ENCODE measurements around the gene SIN3A. TPM values are rescaled to one million over a fixed set of nuclear protein-coding genes. Genes with fewer than 3 reads are reported as not detected.

SIN3A gene
- total and polyA plus RNA-seq, 2 of the 8 experiments (the other 6 are each of a cell fraction or from before 2014, with no cell fraction given) = 69.5 to 109 TPM

GRCh38 chr15:75347222-75348033 lies 104.1 kb downstream of the SIN3A start:
- H3K4me2 ChIP-seq (ENCODE audit: insufficient read depth in 1 of 2, low read depth in 2 of 2, low read length in 2 of 2) = peak overlapping the region; percentile 84 to 85
- H3K4me1 ChIP-seq (replicated peaks in 1 of 4; ENCODE audit: control insufficient read depth in 3 of 4, insufficient read depth in 4 of 4, low read length in 3 of 4) = peaks cover 0 to 9% (median 5%) of the 10 kb centered on the region in 4 experiments; a peak in 4 of 7 replicates
- peak overlapping the region; percentile 63 to 87 (median 76) for H3K4me3 ChIP-seq (ENCODE audit: extremely low read depth in 1 of 4, insufficient read depth in 2 of 4, low read depth in 3 of 4, low read length in 4 of 4)
- H3K27ac ChIP-seq (ENCODE audit: low read depth, low read length) = no peak overlapping the region
- peaks cover 0 to 7% of the 10 kb centered on the region in 2 experiments for H4K20me1 ChIP-seq (replicated peaks in 1 of 2; ENCODE audit: control insufficient read depth in 1 of 2, insufficient read depth in 2 of 2, low read length in 2 of 2)
- H2BK12ac ChIP-seq (ENCODE audit: low read depth, low read length) = peak overlapping the region; percentile 39; the same call in 1 of the 2 replicates
- H2BK120ac ChIP-seq (replicated peaks; ENCODE audit: low read depth, low read length) = no peak overlapping the region
- peak overlapping the region; percentile 87 for H3K18ac ChIP-seq (ENCODE audit: extremely low read depth, low read length)
- H3K9me3 ChIP-seq (ENCODE audit: insufficient read depth in 2 of 2, low read depth in 1 of 2, low read length in 1 of 2) = no peaks in the 10 kb centered on the region
- no peaks in the 10 kb centered on the region for H3K36me3 ChIP-seq (ENCODE audit: control insufficient read depth in 2 of 4, insufficient read depth in 4 of 4, low read length in 3 of 4)
- H3K56ac ChIP-seq (replicated peaks; ENCODE audit: insufficient read length, low read depth, low read length) = peak overlapping the region; percentile 46
- DNase-seq (ENCODE audit: low read depth in 1 of 2, low spot score in 2 of 2) (peak in 1 of 2 experiments; percentile 87), FAIRE-seq (no peak)
- H3K27me3 ChIP-seq (replicated peaks in 1 of 4; ENCODE audit: control insufficient read depth in 3 of 4, extremely low read depth in 1 of 4, insufficient read depth in 3 of 4, low read length in 3 of 4) = peaks cover 0 to 31% (median 16%) of the 10 kb centered on the region in 4 experiments; a peak in 5 of 7 replicates
- H3K23ac ChIP-seq (ENCODE audit: insufficient read length) = no peak overlapping the region
- ChIA-PET CTCF (ENCODE audit: partially characterized antibody) (interaction anchor here (1.0 to 1.6 kb wide), 4 partner anchors 11 to 41 kb away, joined by 3 to 6 read pairs (median 4); partner anchors contain the start of gene MAN2C1), POLR2A (ENCODE audit: partially characterized antibody) (interaction anchor here (1.3 to 8.2 kb wide), 5 partner anchors 8 to 86 kb away, joined by 3 to 69 read pairs (median 8); partner anchors contain the start of genes COMMD4 and MAN2C1)
- no peak overlapping the region for H2AK5ac ChIP-seq (ENCODE audit: low read depth, low read length)
- no peaks in the 10 kb centered on the region for H3K79me2 ChIP-seq (ENCODE audit: control insufficient read depth in 1 of 2, insufficient read depth in 2 of 2, low read length in 2 of 2)
- peak overlapping the region in 3 of 4 experiments; percentile 26 to 56 (median 51); a peak in 5 of 7 replicates for H3K9ac ChIP-seq (replicated peaks in 1 of 4; ENCODE audit: extremely low read depth in 1 of 4, low read depth in 3 of 4, low read length in 3 of 4)
- 1% methylated on average over 62 of the region's 65 CpGs; no CpG with 5 or more reads in 1 of the 2 experiments for WGBS, 2 experiments (ENCODE audit: extremely low coverage in 1 of 2, insufficient coverage in 1 of 2, insufficient read length in 1 of 2, insufficient replicate concordance in 2 of 2, low coverage in 1 of 2, low lambda C conversion rate in 2 of 2, missing lambda C conversion rate in 1 of 2)
- H4K8ac ChIP-seq (ENCODE audit: extremely low read depth, insufficient read depth, low read length) = no peak overlapping the region; the same call in 1 of the 2 replicates
- peak overlapping the region; percentile 65 for H4K91ac ChIP-seq (replicated peaks; ENCODE audit: insufficient read length, low read length)
- peak overlapping the region; percentile 69 for H2AFZ ChIP-seq (ENCODE audit: low read length)
- no peak overlapping the region for H3K14ac ChIP-seq (ENCODE audit: insufficient read length)
- no peaks in the 10 kb centered on the region for H3K79me1 ChIP-seq (ENCODE audit: low read depth, low read length)
- H4K5ac ChIP-seq (ENCODE audit: insufficient read length, low read depth, low read length) = no peak overlapping the region
- no peak overlapping the region for H2BK20ac ChIP-seq (ENCODE audit: low read length)
- H2BK5ac ChIP-seq (ENCODE audit: low read depth, low read length) = no peak overlapping the region; the same call in 1 of the 2 replicates
- peak overlapping the region; percentile 85 for H3K4ac ChIP-seq (replicated peaks; ENCODE audit: insufficient read length, low read depth, low read length)
- peaks cover 17% of the 10 kb centered on the region for H3K23me2 ChIP-seq (ENCODE audit: low read depth, low read length)
- H2BK15ac ChIP-seq (ENCODE audit: low read length) = no peak overlapping the region; the same call in 1 of the 2 replicates
- TF ChIP-seq SAP30 (IDR thresholded peaks at IDR 0.05; ENCODE audit: insufficient read depth, insufficient replicate concordance, low read length) (peak; percentile 35), PHF8 (conservative IDR thresholded peaks at IDR 0.05; ENCODE audit: low read depth, low read length) (no peak), JUN (IDR thresholded peaks at IDR 0.05; ENCODE audit: low read depth, low read length) (no peak), MAX (IDR thresholded peaks at IDR 0.05) (no peak), HDAC2 (IDR thresholded peaks at IDR 0.05; ENCODE audit: borderline replicate concordance in 1 of 2, low read depth in 2 of 2, low read length in 2 of 2) (peak in 1 of 2 experiments; percentile 75; a peak in 2 of 4 replicates)

Measured in H1 (cell line).